Measurements from ENCODE around the gene NCKAP5. TPM values are rescaled to one million over a fixed set of nuclear protein-coding genes. Genes with fewer than 3 reads are reported as not detected.

Gene NCKAP5
- total and polyA plus RNA-seq, 2 of the 8 experiments (the other 6 are each of a cell fraction or from before 2014, with no cell fraction given): 0.27 to 0.86 TPM

GRCh38 chr2:133193544-133194361 lies 374.5 kb downstream of the NCKAP5 start (continued):
- no peak for TF ChIP-seq CTCF (IDR thresholded peaks at IDR 0.05; ENCODE audit: control extremely low read depth in 1 of 3, insufficient read depth in 1 of 3, low read depth in 1 of 3, low read length in 3 of 3)
- TF ChIP-seq TEAD4 (IDR thresholded peaks at IDR 0.05; ENCODE audit: low read depth, low read length): no peak
- TF ChIP-seq BCL11A (IDR thresholded peaks at IDR 0.05; ENCODE audit: low read depth in 2 of 2, low read length in 2 of 2): no peak
- no peak for TF ChIP-seq CHD1 (IDR thresholded peaks at IDR 0.05; ENCODE audit: low read depth, low read length)
